Left ventricle myocardium superior (tissue), 1 donor: ENCODE data around the gene ANKRD35. TPM values are rescaled to one million over a fixed set of nuclear protein-coding genes. Genes with fewer than 3 reads are reported as not detected.
"Not testable (repeated sequence)": the region's sequence is repeated elsewhere in the genome, so short reads cannot be mapped to it uniquely, and the experiment has no call there.

Experiments
- ATAC-seq: fragments of 200-7000 bp; cut with Tn5 transposase; one replicate; pipeline ENCODE4 v1.9.1; 2020; ENCODE audit warnings: mild to moderate bottlenecking, moderate library complexity
- DNase-seq: peaks from one replicate; pipeline ENCODE4 v3.0.0-alpha.2; 2020
- intact Hi-C: fragments of 100-400 bp; cut with micrococcal nuclease; formaldehyde crosslinking; loops from one replicate; pipeline ENCODE4 v1.11.0; 2022
- long read RNA-seq: library from polyadenylated mRNA; unstranded; transcript quantifications from one replicate; pipeline ENCODE4 v2.0.0, GENCODE V29; 2021
- total RNA-seq: library from RNA; stranded (reverse); fragmentation: NEBNext Ultra II Directional; extraction: Animal tissue kit (Norgen Biotek cat#: 25700); gene quantifications from one replicate; pipeline ENCODE4 v1.2.1, GENCODE V29; 2021
- donor health status: DM: no; HTN: yes; CAD: no; lungs with severe emphysema.

ANKRD35 gene, protein sequence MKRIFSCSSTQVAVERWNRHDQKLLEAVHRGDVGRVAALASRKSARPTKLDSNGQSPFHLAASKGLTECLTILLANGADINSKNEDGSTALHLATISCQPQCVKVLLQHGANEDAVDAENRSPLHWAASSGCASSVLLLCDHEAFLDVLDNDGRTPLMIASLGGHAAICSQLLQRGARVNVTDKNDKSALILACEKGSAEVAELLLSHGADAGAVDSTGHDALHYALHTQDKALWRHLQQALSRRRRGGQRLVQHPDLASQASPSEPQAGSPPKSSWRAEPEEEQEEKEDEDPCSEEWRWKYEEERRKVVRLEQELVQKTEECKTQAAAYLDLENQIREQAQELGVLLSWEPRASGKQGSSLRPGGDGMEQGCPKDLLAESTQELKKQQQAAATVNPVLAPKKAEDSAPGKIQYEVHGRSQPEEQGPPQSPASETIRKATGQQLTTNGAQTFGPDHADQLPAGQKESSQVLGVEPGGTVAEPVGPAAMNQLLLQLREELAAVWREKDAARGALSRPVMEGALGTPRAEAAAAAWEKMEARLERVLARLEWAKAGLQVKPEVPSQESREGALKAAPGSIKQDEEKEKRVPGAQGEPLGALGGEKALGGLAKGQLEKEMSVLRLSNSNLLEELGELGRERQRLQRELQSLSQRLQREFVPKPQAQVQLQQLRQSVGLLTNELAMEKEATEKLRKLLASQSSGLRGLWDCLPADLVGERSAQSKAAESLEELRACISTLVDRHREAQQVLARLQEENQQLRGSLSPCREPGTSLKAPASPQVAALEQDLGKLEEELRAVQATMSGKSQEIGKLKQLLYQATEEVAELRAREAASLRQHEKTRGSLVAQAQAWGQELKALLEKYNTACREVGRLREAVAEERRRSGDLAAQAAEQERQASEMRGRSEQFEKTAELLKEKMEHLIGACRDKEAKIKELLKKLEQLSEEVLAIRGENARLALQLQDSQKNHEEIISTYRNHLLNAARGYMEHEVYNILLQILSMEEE
- total RNA-seq: 1.1 TPM
- long read RNA-seq, partial matches to known transcripts: 7 of 7 reads
- long read RNA-seq, other reads (novel, unspliced or antisense): 0 of 7 reads

GRCh38 chr1:145885738-145886287, at the start of gene ANKRD35:
Gene ANKRD35 (minus strand): TSS chr1:145885866. CDS start chr1:145885758, 108 bp downstream.
- DNase-seq (peak; percentile 92), ATAC-seq (peak; percentile 96)
- intact Hi-C loops: no loop called here

GRCh38 chr1:145932522-145933009, 46.9 kb upstream of the ANKRD35 start:
- intact Hi-C loops, ATAC-seq, DNase-seq: not testable (repeated sequence)

GRCh38 chr1:145927916-145928643, 42.4 kb upstream of the ANKRD35 start:
- ATAC-seq (no peak), DNase-seq (no peak)
- intact Hi-C loops: no loop called here

GRCh38 chr1:145927063-145927886, 41.6 kb upstream of the ANKRD35 start, which contains the start of gene RBM8A:
Gene RBM8A (minus strand): TSS chr1:145927484. CDS start chr1:145927426, 58 bp downstream.
- ATAC-seq (peak; percentile 98), DNase-seq (peak; percentile 92)
- intact Hi-C loops: no loop called here

- intact Hi-C loops: no loop called here
- ATAC-seq (no peak), DNase-seq (no peak)
Observed at GRCh38 chr1:145926686-145927062, 41.0 kb upstream of the ANKRD35 start.

DNA sequence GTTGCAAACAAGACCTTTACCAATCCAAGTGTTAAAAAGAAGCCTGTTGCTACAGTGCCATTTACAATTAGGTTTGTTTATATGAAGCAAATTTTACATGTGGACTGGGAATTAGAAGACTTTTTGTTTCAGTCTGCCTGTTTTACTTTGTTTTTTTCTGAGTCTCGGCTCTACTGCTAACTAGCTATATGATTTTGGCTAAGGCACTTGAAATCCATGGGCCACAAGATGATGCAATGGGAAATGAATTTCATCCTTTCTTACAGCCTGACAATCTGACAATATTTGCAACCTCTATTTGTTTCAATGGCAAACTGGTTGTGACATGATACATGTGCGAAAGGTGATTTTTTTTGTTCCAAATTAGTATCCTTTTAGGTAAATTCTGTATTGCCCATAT, 36.6 kb upstream of the ANKRD35 start:
- DNase-seq (no peak), ATAC-seq (no peak)
- intact Hi-C loops: loop anchor here (5.0 kb wide), 1 partner anchor 40 kb away; the partner anchor contains the start of genes ANKRD34A and POLR3GL

DNA sequence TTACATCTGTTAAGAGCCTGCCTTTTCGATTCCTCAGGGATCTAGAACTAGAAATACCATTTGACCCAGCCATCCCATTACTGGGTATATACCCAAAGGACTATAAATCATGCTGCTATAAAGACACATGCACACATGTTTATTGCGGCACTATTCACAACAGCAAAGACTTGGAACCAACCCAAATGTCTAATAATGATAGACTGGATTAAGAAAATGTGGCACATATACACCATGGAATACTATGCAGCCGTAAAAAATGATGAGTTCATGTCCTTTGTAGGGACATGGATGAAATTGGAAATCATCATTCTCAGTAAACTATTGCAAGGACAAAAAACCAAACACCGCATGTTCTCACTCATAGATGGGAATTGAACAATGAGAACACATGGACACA, 34.6 kb upstream of the ANKRD35 start:
- intact Hi-C loops: loop anchor here (5.0 kb wide), 1 partner anchor 42 kb away; the partner anchor contains the start of genes ANKRD34A and POLR3GL
- not testable (repeated sequence) for DNase-seq, ATAC-seq

DNA sequence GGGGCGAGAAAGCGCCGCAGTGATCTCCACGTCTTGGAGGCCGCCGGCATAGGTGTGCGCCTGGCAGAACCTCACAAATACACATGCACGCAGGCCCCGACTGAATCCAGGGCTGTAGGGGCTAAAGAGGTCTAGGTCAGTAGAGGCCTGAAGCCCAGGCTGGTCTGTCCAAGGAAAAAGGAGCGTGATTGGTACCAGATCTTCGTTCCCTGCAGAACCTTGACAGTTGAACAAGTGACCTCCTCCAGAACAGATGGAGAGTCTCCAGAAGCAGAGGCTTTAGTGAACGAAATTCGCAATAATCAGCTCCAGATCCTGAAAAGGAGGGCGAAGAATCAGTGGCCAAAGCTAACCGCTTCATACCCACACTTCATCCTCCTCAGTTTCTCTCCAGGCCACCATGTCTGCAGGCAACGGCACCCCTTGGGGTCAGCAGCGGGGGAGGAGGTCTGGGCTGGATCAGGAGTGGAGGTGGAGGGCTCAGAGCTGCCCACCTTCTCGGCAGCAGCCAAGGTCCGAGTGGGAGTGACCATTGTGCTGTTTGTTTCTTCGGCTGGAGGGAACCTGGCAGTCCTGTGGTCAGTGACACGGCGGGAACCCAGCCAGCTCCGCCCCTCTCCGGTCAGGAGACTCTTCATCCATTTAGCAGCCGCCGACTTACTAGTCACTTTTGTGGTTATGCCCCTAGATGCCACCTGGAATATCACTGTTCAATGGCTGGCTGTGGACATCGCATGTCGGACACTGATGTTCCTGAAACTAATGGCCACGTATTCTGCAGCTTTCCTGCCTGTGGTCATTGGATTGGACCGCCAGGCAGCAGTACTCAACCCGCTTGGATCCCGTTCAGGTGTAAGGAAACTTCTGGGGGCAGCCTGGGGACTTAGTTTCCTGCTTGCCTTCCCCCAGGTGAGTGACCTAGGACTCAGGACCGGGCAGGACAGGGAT, 33.6 kb upstream of the ANKRD35 start:
- DNase-seq (peak; percentile 76), ATAC-seq (peak; percentile 40)
- intact Hi-C loops: loop anchor here (10.0 kb wide), 1 partner anchor 74 kb away; the partner anchor contains the start of gene NUDT17

GRCh38 chr1:145918144-145918991, 32.7 kb upstream of the ANKRD35 start, which contains the start of gene PEX11B:
Gene PEX11B (minus strand): TSS chr1:145918717. CDS start chr1:145918688, 29 bp downstream.
- intact Hi-C loops: loop anchor here (10.0 kb wide), 1 partner anchor 74 kb away; the partner anchor contains the start of gene NUDT17
- ATAC-seq (peak; percentile 94), DNase-seq (peak; percentile 91)

GRCh38 chr1:145917595-145917994, 31.9 kb upstream of the ANKRD35 start:
- DNase-seq (no peak), ATAC-seq (no peak)
- intact Hi-C loops: loop anchor here (10.0 kb wide), 1 partner anchor 73 kb away; the partner anchor contains the start of gene NUDT17

- intact Hi-C loops: loop anchor here (10.0 kb wide), 1 partner anchor 72 kb away; the partner anchor contains the start of gene NUDT17
- ATAC-seq: no peak
- no peak for DNase-seq
Observed at GRCh38 chr1:145916745-145917144, 31.1 kb upstream of the ANKRD35 start.

DNA sequence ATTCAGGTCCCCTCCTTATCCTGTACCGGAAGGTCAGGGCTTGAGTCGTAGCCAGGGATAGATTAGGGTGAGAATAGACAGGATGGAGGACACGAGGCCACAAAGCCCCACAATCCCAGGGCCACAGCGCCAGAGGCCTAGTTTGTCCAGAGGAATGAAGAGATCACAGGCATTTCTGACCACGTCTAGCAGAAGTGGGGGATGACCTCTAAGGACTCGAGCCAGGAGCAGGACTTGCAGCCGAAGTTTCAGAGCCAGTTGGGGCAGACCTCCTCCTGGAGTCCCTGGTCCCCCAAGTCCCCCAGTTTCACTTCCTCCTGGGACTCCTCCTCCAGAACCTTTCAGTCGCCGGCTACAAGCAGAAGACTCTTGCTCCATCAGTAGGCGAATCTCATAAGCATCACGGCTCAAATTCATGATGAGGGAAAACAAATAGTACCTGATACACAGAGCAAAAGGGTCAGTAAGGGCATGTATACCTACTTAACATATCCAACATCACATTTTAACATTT, 26.5 kb upstream of the ANKRD35 start:
- DNase-seq (no peak), ATAC-seq (no peak)
- intact Hi-C loops: loop anchor here (10.0 kb wide), 1 partner anchor 67 kb away; the partner anchor contains the start of gene NUDT17

GRCh38 chr1:145908653-145909052, 23.0 kb upstream of the ANKRD35 start:
- intact Hi-C loops: no loop called here
- ATAC-seq (no peak), DNase-seq (no peak)

GRCh38 chr1:145906954-145907753, 21.5 kb upstream of the ANKRD35 start:
- DNase-seq (no peak), ATAC-seq (peak; percentile 49)
- intact Hi-C loops: no loop called here
